DMS53 (cell line): ENCODE results near the gene PIGQ.

Experiments
- DNase-seq: peaks from one replicate; lab custom pipeline; 2025; lab: John Stamatoyannopoulos, UW

The PIGQ gene

DNA sequence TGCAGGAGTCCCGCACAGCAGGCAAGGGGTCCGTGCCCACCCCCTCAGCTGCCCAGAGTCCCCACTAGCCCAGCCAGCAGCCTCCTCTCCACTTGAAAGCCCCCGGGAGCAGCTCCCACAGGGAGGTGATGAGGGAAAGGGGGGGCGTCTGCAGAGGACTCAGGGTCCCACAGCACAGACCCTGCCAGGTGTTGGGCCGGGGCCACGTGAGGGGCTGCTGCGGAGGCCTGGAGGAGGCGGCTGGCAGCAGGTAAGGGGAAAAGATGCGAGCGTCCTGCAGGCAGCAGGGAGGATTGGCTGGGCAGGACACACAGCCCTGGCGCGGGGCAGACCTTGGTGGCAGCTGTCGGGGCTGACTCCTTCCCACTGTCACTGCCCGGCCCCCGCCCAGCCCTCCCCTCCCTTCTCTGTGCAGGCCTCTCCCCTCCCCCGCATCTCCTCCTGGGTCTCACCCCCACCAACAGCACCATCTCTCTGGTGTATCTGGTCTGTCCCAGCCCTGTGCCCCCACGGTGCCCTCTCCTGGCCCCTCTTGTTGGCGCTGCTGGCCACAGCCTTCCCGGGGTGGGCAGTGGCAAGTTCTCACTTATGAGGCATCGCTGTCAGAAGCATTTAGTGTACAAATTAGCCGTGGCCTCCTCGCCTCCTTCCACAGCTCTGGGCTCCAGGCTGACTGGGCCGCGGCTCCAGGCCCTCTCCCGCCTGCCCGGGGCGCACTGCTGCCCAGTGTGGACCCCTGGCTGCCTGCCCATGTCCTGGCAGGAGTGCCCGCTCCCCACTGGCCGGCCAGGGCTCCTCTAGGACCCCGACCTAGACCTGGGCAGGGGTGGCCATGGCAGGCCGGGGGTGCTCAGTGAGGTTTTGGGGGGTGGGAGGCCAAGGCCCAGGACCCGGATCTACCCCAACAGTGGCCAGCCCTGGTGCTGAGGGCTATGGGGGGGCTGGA is 14.0 kb upstream of the PIGQ start:
- DNase-seq: peak; percentile 34

DNA sequence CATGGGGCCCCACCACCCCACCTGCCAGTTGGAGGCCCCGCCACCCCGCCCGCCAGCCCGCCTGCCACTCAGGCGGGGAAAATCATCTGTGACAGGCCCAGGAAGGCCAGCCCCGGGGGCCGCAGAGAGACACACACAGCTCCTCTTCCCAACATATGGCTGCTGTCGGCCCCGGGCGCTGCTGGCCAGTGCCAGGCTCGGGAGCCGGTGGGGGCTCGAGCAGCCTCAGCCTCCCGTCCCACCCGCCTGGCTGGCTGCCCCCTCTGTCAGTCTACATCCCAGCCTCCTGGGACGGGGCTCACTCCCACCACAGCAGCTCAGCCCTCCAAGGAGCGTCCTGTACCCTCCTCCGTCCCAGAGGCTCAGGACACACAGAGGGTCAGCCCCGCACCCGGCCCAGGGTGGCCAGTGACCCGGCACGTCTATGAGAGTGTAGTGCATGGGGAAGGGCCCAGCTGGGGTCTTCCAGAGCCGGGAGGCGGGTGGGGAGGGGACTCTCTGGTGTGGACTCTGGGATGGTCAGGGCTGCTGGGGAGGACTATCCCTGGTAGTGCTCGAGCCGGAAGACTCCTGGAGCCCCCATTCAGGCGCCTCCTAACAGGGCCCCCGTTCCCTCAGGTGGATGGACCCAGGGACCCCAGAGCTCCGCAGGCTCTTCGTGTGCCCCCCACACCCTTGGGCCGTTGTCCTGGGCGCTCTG is 13.1 kb upstream of the PIGQ start:
- DNase-seq: no peak

DNA sequence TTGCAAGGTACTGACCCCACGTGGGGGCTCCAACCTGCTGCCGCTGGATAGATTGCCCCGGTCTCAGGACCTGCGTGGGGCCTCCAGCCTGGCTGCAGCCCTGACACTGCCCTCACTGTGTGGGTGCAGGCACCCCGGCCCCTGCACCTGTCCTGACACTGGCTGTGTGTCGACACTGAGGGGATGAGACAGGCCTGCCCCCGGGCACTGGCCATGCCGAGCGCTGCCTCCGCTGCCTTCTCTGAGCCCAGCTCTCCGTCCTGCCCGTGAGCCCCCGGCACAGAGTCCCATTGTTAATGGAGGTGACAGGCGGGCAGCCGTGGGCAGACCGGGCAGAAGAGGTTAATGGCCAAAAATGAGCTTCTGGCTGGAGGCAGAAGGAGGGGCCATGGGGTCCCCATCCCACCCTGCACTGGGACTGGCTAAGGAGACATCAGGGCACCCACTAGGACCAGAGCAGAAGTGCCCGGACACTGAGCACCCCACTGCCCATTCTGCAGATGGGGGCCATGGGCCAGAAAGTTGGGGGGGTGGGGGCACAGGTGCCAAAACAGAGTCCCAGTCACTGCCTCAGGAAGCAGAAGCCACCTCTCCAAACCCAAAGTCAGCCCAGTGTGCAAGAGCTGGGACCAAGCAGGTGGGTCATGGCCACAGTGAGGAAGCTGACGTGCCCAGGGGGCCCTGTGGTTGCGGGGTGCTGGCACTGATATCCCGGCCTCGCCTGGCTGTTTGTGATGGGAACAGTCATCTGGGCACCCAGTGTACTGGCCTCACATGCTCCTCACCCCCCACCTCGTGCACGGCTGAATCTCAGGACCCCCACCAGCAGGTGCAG is 12.1 kb upstream of the PIGQ start:
- DNase-seq: no peak

DNA sequence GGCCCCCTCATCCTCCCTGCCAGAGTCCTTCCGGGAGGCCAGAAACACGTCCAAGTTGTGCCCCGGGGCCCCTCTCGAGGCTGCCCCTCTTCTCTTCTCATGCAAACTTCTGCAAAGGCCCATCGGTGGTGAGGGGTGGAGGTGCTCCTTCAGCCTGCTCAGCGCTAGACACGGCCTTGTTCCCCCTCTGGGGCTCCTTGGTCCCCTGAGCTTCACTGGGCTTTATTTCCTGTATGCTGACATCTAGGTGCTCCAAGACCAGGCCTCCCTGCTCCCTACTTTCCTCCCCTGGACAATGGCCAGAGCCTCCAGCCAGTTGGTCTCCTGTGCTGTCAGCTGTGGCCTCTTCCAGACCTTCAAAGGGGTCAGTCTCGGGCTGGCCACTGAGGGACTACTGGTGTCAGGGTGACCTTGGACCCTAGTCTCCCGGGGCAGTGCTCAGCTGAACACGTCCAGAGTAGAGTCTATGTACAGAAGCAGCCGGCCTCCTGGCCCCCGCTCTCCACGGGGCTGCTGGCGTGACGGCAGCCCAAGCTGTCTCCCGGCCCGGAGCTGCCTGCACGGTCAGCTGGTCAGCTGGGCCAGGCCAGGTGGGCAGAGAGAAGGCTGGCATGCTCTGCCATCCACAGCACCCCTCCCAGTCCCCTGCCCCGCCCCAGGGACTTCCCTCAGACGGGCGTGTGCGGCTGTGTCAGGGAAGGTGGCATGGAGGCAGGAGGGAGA is 11.3 kb upstream of the PIGQ start:
- no peak for DNase-seq

DNA sequence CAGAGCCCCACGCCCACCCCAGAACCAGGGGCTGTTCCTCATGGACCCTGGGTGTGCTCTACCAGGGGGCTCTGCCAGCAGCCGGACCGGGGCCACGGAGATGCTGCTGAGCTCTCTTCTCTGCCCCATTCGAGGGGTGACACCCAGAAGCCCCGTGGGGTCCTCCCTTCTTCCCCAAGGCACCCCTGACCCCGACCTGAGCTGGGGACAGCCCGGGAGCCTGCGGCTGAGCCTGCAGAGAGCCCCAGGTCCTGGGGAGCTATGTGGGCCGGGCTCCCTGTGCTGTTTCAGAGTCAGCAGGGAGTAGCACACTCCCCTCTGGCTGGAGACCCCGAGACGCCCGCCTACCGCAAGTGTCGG is 10.8 kb upstream of the PIGQ start:
- DNase-seq: no peak

DNA sequence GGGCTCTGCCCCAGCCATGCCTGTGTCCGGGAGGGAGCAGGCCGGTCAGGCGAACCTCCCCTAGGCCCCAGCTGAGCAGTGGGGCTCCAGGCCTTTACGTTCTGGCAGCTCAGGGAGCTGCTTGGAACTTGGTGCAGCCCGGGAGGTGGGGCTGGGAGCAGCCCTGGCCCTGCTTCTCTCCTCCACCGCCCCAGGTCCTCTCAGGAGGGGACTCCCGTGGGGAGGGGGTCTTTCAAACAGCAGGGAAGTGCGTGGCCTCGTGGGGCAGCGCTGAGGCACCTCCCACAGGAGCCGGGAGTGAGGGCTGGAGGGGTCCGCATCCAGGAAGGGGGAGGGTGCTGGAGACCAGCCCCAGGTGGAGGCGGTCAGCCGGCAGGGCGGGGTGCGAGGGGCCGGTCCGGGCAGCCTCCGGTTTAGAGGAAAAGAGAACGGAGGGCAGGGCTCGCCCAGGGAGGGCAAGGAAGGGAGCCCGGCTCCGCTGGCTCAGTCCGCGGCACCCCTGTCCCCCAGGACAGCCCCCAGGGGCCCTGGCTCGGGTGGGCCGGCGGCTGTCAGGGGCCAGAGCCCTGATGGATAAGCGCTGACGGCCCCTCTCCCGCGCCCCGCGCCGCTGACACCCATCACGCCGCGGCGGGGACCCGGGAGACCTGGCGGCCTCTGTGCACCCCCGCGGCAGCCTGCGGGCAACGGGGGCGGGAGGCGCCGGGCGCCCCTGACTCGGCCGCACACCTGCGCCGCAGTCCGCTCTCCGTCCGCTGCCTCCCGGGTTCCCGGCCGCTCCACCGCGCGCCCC is 10.2 kb upstream of the PIGQ start:
- DNase-seq: peak; percentile 33

DNA sequence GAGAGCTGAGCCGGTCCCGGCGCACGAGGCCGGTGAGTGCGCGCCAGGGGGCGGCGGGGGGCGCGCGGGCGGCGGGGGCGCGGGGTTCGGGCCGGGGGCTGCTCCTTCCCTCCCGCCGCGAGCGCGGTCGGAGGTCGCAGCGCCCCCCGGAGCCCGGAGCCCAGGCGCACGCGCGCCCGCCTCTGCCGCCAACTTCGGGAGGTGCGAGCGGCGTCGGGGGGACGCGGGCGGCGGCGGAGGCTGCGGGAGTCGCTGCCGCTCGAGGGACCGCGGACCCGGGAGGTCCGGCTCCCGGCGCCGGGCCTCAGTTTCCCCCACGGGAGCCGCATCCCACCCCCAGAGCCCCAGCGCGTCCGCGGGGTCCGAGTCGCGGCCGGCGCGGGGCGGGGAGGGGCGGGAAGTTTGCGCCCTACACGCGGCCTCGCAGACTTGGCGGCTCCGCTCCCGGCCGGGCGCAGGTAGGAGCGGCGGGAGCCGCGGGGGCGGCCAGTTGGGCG is 9.5 kb upstream of the PIGQ start, which contains the start of gene PRR35:
TSS of gene PRR35 (plus strand) at position 191 of the 497 bp plus-strand sequence. CDS start 2,901 bp downstream, outside the sequence.
- no peak for DNase-seq

DNA sequence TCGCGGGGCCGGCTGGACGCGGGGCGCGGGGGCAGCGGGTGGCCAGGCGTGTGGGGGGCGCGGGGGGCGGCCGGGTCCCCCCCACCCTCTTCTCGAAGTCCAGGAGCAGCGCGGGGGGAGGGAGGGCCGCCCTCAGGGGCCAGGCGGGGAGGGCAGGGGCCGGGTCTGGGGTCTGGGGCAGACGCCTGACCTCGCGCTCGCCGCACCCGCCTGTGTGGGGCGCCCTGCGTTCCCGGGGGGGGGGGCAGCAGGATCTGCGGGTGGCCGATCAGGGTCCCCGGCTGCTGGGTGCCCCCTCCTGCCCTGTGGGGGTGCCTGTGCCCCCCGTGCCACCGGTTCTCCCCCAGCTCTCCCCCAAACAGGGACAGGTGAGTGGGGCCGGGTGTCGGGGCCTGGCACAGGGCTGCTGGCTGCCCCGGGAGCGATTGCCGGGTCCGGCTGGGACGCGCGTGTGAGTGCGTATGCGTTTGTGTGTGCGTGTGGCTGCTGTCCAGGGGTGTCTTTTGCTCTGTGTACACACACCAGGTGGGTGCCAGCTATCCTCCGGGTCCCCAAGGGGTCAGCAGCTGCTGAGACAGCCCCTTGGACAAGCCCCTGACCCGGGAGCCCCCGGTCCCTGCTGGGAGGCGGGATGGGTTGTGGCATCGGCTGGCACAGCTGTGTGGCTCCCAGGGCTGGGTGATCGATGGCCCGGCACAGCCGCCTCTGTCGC is 8.9 kb upstream of the PIGQ start:
- no peak for DNase-seq

DNA sequence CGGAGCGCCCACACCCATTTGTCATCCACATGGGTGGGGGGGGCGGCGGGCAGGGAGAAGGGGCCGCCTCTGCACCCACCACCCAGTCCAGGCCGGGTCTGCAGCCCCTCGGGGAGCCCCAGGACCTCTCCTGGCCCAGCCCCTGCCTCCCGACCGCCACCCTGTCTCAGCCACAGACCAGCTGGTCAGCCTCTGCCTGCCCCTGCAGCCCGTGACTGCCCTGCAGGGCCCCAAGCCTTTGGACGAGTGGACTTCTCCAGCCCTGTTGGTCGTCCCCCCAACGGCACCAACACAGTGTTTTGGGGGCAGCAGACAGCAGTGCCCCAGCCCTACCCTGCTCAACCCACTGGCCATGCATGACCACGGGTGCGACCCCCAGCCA is 8.4 kb upstream of the PIGQ start:
- no peak for DNase-seq

DNA sequence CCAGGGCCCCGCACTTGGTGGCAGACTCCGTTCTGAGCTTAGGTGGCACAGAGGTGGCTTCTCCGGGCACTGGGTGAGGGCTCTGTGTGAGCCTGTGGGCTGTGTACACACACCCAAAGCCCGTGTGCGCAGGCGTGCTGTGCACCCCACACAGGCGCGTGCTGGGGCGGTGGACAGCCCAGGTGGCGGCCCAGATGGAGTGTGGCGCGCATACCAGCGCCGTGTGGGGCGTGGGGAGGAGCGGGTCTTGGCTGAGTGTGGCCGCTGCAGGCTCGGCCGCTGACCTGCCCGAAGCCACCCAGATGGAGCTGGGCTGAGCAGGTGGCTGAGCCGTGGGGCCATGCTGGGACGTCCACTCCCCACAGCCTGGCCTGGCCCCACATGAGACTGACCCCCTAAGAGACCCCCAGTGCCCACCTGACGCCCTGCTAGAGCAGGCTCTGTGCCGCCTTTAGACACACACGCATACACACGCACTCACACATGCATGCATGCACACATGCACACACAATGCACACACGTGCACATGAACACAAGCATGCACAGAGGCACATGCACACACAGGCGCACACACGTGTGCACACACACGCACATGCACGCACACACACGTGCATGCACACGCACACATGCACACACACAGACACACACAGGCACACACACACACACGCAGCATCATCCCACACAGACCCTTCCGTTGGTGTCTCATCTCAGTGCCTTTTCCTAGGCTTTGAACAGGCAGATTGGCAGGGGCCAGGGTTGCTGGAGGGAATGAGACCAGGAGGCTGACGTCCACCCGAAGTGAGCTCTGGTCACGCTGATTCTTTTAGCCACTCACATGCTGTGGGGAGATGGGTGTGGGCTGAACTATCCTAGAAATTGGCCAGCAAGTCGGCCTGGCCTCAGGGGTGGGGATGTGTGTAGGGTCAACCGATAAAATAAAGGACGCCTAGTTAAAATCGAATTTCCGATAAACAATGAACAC is 7.5 kb upstream of the PIGQ start:
- peak; percentile 42 for DNase-seq

DNA sequence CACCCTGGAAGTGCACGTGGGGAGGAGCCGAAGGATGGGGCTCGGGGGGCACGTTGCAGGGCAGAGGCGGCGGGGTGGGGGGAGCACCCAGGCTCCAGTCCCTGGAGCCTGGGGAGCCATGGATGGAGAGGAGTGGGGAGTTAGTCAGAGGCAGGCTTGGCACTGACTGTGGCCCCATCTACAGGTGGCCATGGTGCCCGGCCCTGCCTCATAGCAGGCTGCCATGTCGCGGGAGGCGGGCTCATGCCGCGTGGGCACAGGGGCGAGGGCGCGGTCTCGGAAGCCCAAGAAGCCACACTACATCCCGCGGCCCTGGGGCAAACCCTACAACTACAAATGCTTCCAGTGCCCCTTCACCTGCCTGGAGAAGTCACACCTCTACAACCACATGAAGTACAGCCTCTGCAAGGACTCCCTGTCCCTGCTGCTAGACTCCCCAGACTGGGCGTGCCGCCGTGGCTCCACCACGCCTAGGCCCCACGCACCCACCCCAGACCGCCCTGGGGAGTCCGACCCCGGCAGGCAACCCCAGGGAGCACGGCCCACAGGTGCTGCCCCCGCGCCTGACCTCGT is 6.6 kb upstream of the PIGQ start:
- peak; percentile 34 for DNase-seq

DNA sequence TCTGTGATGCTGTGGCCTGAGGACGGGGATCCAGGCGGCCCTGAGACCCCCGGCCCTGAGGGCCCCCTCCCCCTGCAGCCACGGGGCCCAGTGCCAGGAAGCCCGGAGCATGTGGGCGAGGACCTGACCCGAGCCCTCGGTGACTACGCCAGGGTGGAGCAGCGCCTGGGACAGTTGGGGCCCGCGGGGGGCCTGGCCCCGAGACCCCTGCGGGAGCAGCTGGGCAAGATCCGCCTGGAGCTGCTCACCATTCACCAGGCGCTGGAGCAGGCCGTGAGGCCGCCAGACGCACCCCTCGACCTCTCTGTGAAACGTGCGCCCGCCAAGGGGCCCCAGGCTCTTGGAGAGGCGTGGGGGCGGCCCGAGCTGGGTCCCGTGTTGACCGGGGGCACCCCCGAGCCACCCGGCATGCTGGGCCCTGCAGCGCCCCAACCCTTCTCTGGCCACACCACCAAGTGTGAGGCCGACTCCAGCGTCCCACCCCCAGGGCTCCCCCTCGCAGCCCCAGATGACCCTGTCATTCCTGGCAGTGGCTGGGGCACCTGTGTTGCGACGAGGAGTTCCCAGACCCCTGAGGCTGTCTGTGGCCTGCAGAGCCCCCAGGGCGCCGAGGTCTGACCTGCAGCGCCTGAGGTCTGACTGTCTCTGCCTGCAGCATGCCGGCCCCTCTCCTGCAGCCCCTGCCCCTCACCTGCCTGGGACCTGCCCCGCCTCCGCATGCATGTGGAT is 4.9 kb upstream of the PIGQ start:
- DNase-seq: no peak

DNA sequence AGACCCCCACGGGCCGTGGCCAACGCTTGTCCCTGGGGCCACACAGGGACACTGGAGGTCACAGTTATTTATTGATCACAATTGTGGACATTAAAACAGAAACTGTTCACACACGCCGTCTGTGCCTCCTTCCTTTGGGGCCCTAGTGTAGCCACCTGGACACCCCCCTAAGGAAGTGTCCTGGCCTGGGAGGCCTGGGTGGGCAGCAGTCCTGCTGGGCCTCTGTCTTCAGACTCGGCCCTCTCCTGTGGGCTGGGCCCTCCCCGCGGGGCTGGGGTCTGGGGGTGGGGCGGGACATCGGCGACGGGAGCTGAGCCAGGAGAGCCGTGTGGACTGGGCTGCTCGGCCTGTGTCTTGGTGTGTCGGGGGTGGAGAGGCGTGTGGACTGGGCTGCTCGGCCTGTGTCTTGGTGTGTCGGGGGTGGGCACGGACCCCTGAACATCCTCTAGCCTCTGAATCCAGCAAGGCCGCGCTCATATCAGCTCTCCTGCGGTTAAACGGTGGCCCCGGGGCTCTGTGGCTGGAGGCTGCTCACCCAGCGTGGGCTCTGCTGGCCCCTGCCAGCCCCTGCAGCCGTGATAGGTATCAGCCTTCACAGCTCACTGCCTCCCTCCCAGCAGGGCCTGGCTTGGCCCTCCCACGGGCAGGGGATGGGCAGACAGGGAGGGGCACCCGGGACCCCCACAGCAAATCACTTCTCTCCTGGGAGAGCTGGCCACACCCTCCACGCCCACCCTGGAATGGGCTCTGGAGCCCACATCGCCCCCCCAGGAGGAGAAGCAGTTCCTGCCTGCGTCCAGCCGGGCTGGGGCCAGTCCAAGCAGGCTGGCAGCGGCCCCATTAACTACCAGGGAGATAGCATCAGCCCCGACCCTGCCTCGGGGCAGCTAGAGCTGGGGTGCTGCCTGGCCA is 4.1 kb upstream of the PIGQ start:
- no peak for DNase-seq

DNA sequence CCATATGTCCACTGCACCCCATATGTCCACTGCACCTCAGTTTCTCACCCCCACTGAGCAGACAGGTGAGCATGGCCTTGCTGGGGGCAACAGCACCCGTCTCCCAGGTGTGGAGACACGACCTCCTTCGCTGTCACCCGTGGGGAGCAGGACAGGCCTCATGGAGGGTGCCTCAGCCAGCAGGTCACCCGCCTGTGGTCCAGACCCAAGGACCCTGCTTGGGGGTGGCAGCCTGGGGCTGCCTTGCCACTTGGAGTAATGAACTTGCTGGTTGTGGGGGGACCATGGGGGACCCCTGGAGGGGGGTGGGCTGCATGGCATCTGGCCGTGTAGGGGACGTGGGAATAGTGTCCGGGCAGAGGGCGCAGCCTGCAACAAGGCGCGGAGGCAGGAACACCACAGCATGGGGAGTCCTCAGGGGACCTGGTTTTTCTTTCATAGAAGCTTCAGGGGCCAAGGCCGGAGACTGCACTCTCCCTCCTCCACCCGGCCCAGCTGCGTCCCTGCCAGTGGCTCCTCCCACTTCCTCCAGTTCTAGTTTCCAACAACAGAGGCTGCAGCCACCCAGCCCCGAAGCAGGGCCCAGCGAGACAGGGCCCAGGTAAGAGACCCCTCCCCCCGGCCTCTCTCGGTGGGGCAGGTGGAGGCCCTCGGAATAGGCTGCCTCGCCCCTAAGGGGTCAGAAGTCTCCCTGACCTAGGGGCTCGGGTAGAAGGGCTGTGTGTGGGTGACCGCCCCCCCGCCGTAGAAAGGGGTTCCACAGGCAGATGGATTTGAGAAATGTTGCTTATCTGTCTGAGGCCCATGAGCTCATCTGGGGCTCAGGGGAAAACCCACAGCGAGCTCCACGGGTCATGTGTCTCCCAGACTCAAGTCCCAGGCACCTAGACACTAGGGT is 3.0 kb upstream of the PIGQ start, which contains the start of gene NHLRC4:
TSS of gene NHLRC4 (plus strand) at position 531 of the 898 bp plus-strand sequence. CDS start 1,043 bp downstream, outside the sequence.
- peak; percentile 82 for DNase-seq
